ENCODE data around the gene UBALD1. TPM values are rescaled to one million over a fixed set of nuclear protein-coding genes. Genes with fewer than 3 reads are reported as not detected.

Gene UBALD1
- 26.5 TPM for polyA plus RNA-seq (2013, experiment 1 of 2)
- polyA plus RNA-seq (2013, experiment 2 of 2) = 25.7 TPM

- Histone ChIP-seq H3K79me1 (replicated peaks; ENCODE audit: low read length, poor library complexity, severe bottlenecking) (peaks cover 24% of the 10 kb centered on the region), H3K36me3 (ENCODE audit: control insufficient read depth in 1 of 2, insufficient read depth in 2 of 2, low read depth in 1 of 2, low read length in 2 of 2) (peaks cover 0 to 23% of the 10 kb centered on the region in 2 experiments), H3K4me3 (ENCODE audit: insufficient read depth in 1 of 2, low read depth in 1 of 2, low read length in 2 of 2) (peak within 1 kb of the TSS; percentile 95 to 97), H3K4me2 (ENCODE audit: low read length, poor library complexity, severe bottlenecking) (peak within 1 kb of the TSS; percentile 84), H2AFZ (ENCODE audit: low read depth, low read length) (peak within 1 kb of the TSS; percentile 89), H2AK5ac (ENCODE audit: low read length, severe bottlenecking) (peak within 1 kb of the TSS; percentile 40), H2BK120ac (ENCODE audit: low read depth, low read length) (peak within 1 kb of the TSS; percentile 90), H3K23ac (ENCODE audit: low read length in 2 of 2) (peak within 1 kb of the TSS in 1 of 2 experiments; percentile 98), H3K14ac (ENCODE audit: low read length in 2 of 2) (peak within 1 kb of the TSS; percentile 87 to 89), H2BK15ac (ENCODE audit: low read depth, poor library complexity, severe bottlenecking) (peak within 1 kb of the TSS; percentile 97), H3K4me1 (ENCODE audit: control insufficient read depth, insufficient read depth, low read depth, low read length) (peaks cover 57% of the 10 kb centered on the region), H3K18ac (ENCODE audit: low read depth in 1 of 2, low read length in 2 of 2) (peak within 1 kb of the TSS; percentile 94 to 96), H2BK5ac (ENCODE audit: low read depth, low read length, poor library complexity, severe bottlenecking) (peak within 1 kb of the TSS; percentile 89), H3K4ac (ENCODE audit: low read depth in 1 of 2, low read length in 2 of 2) (peak within 1 kb of the TSS; percentile 92 to 94), H3K9me3 (ENCODE audit: control insufficient read depth, low read length) (no peaks in the 10 kb centered on the region), H4K8ac (ENCODE audit: low read length) (peak within 1 kb of the TSS; percentile 97), H3K27me3 (ENCODE audit: control insufficient read depth in 1 of 2, insufficient read depth in 1 of 2, low read length in 2 of 2) (no peaks in the 10 kb centered on the region), H4K91ac (ENCODE audit: low read length) (peak within 1 kb of the TSS; percentile 96), H2BK12ac (ENCODE audit: low read length in 2 of 2) (peak within 1 kb of the TSS; percentile 93 to 98), H3K9ac (ENCODE audit: low read length) (peak within 1 kb of the TSS; percentile 89), H3K27ac (ENCODE audit: low read length, poor library complexity, severe bottlenecking) (peak within 1 kb of the TSS; percentile 76)
- peak; percentile 93 for DNase-seq
- 16% methylated on average over 100 of the region's 100 CpGs for WGBS
Observed at GRCh38 chr16:4614571-4615383, at the start of gene UBALD1. Gene UBALD1, minus strand, starts transcription at chr16:4614888. Its CDS starts 91 bp downstream, at chr16:4614797.

GRCh38 chr16:4663777-4664465 is 49.2 kb upstream of the UBALD1 start:
- Histone ChIP-seq H2BK15ac (ENCODE audit: low read depth, poor library complexity, severe bottlenecking) (no peak overlapping the region), H3K9me3 (ENCODE audit: control insufficient read depth, low read length) (no peaks in the 10 kb centered on the region)

GRCh38 chr16:4663465-4663776 is 48.7 kb upstream of the UBALD1 start:
- H2BK5ac ChIP-seq (ENCODE audit: low read depth, low read length, poor library complexity, severe bottlenecking) = no peak overlapping the region

More at GRCh38 chr16:4663777-4664465, 49.2 kb upstream of the UBALD1 start:
- H2BK5ac ChIP-seq (ENCODE audit: low read depth, low read length, poor library complexity, severe bottlenecking) = no peak overlapping the region
- H3K4me1 ChIP-seq (ENCODE audit: control insufficient read depth, insufficient read depth, low read depth, low read length) = peaks cover 24% of the 10 kb centered on the region
- H2AK5ac ChIP-seq (ENCODE audit: low read length, severe bottlenecking) = no peak overlapping the region
- H2BK120ac ChIP-seq (ENCODE audit: low read depth, low read length) = no peak overlapping the region
- no peak overlapping the region for H4K91ac ChIP-seq (ENCODE audit: low read length)
- H3K14ac ChIP-seq (ENCODE audit: low read length in 2 of 2) = no peak overlapping the region
- H3K9ac ChIP-seq (ENCODE audit: low read length) = no peak overlapping the region
- WGBS = 94% methylated on average over 25 of the region's 25 CpGs
- no peak for DNase-seq
- H3K4me2 ChIP-seq (ENCODE audit: low read length, poor library complexity, severe bottlenecking) = no peak overlapping the region
- H2BK12ac ChIP-seq (ENCODE audit: low read length in 2 of 2) = no peak overlapping the region
- H3K4me3 ChIP-seq (ENCODE audit: insufficient read depth in 1 of 2, low read depth in 1 of 2, low read length in 2 of 2) = no peak overlapping the region
- peaks cover 49% of the 10 kb centered on the region for H3K79me1 ChIP-seq (replicated peaks; ENCODE audit: low read length, poor library complexity, severe bottlenecking)
- no peak overlapping the region for H3K4ac ChIP-seq (ENCODE audit: low read depth in 1 of 2, low read length in 2 of 2)
- H3K36me3 ChIP-seq (ENCODE audit: control insufficient read depth in 1 of 2, insufficient read depth in 2 of 2, low read depth in 1 of 2, low read length in 2 of 2) = peaks cover 58 to 84% of the 10 kb centered on the region in 2 experiments
- H3K27ac ChIP-seq (ENCODE audit: low read length, poor library complexity, severe bottlenecking) = no peak overlapping the region
- H3K23ac ChIP-seq (ENCODE audit: low read length in 2 of 2) = no peak overlapping the region
- no peaks in the 10 kb centered on the region for H3K27me3 ChIP-seq (ENCODE audit: control insufficient read depth in 1 of 2, insufficient read depth in 1 of 2, low read length in 2 of 2)
- no peak overlapping the region for H3K18ac ChIP-seq (ENCODE audit: low read depth in 1 of 2, low read length in 2 of 2)
- no peak overlapping the region for H4K8ac ChIP-seq (ENCODE audit: low read length)
- H2AFZ ChIP-seq (ENCODE audit: low read depth, low read length) = no peak overlapping the region

GRCh38 chr16:4661661-4662060 is 47.0 kb upstream of the UBALD1 start:
- WGBS = 89% methylated on average over 11 of the region's 11 CpGs
- no peak for DNase-seq

More at GRCh38 chr16:4663465-4663776, 48.7 kb upstream of the UBALD1 start:
- Histone ChIP-seq H2BK120ac (ENCODE audit: low read depth, low read length) (no peak overlapping the region), H3K9me3 (ENCODE audit: control insufficient read depth, low read length) (no peaks in the 10 kb centered on the region), H2BK15ac (ENCODE audit: low read depth, poor library complexity, severe bottlenecking) (no peak overlapping the region), H2BK12ac (ENCODE audit: low read length in 2 of 2) (no peak overlapping the region), H3K27ac (ENCODE audit: low read length, poor library complexity, severe bottlenecking) (no peak overlapping the region), H4K8ac (ENCODE audit: low read length) (no peak overlapping the region), H3K27me3 (ENCODE audit: control insufficient read depth in 1 of 2, insufficient read depth in 1 of 2, low read length in 2 of 2) (no peaks in the 10 kb centered on the region), H2AFZ (ENCODE audit: low read depth, low read length) (no peak overlapping the region), H2AK5ac (ENCODE audit: low read length, severe bottlenecking) (no peak overlapping the region), H3K36me3 (ENCODE audit: control insufficient read depth in 1 of 2, insufficient read depth in 2 of 2, low read depth in 1 of 2, low read length in 2 of 2) (peaks cover 58 to 88% of the 10 kb centered on the region in 2 experiments), H3K9ac (ENCODE audit: low read length) (no peak overlapping the region), H4K91ac (ENCODE audit: low read length) (no peak overlapping the region), H3K14ac (ENCODE audit: low read length in 2 of 2) (no peak overlapping the region), H3K4me1 (ENCODE audit: control insufficient read depth, insufficient read depth, low read depth, low read length) (peaks cover 24% of the 10 kb centered on the region), H3K4me2 (ENCODE audit: low read length, poor library complexity, severe bottlenecking) (no peak overlapping the region), H3K4ac (ENCODE audit: low read depth in 1 of 2, low read length in 2 of 2) (no peak overlapping the region), H3K18ac (ENCODE audit: low read depth in 1 of 2, low read length in 2 of 2) (no peak overlapping the region), H3K4me3 (ENCODE audit: insufficient read depth in 1 of 2, low read depth in 1 of 2, low read length in 2 of 2) (no peak overlapping the region), H3K79me1 (replicated peaks; ENCODE audit: low read length, poor library complexity, severe bottlenecking) (peaks cover 53% of the 10 kb centered on the region), H3K23ac (ENCODE audit: low read length in 2 of 2) (no peak overlapping the region)
- no peak for DNase-seq
- 97% methylated on average over 5 of the region's 5 CpGs for whole genome bisulfite sequencing

More at GRCh38 chr16:4661661-4662060, 47.0 kb upstream of the UBALD1 start:
- no peak overlapping the region for H3K23ac ChIP-seq (ENCODE audit: low read length in 2 of 2)
- no peak overlapping the region for H3K27ac ChIP-seq (ENCODE audit: low read length, poor library complexity, severe bottlenecking)
- no peak overlapping the region for H2BK120ac ChIP-seq (ENCODE audit: low read depth, low read length)
- H2BK5ac ChIP-seq (ENCODE audit: low read depth, low read length, poor library complexity, severe bottlenecking) = no peak overlapping the region
- no peak overlapping the region for H4K91ac ChIP-seq (ENCODE audit: low read length)
- H2BK15ac ChIP-seq (ENCODE audit: low read depth, poor library complexity, severe bottlenecking) = no peak overlapping the region
- H3K9ac ChIP-seq (ENCODE audit: low read length) = no peak overlapping the region
- H3K4me1 ChIP-seq (ENCODE audit: control insufficient read depth, insufficient read depth, low read depth, low read length) = peaks cover 29% of the 10 kb centered on the region
- no peak overlapping the region for H3K4me3 ChIP-seq (ENCODE audit: insufficient read depth in 1 of 2, low read depth in 1 of 2, low read length in 2 of 2)
- H4K8ac ChIP-seq (ENCODE audit: low read length) = no peak overlapping the region
- H3K79me1 ChIP-seq (replicated peaks; ENCODE audit: low read length, poor library complexity, severe bottlenecking) = peaks cover 55% of the 10 kb centered on the region
- no peak overlapping the region for H3K4ac ChIP-seq (ENCODE audit: low read depth in 1 of 2, low read length in 2 of 2)
- peaks cover 51 to 90% of the 10 kb centered on the region in 2 experiments for H3K36me3 ChIP-seq (ENCODE audit: control insufficient read depth in 1 of 2, insufficient read depth in 2 of 2, low read depth in 1 of 2, low read length in 2 of 2)
- no peak overlapping the region for H3K14ac ChIP-seq (ENCODE audit: low read length in 2 of 2)
- H3K9me3 ChIP-seq (ENCODE audit: control insufficient read depth, low read length) = no peaks in the 10 kb centered on the region
- H2AK5ac ChIP-seq (ENCODE audit: low read length, severe bottlenecking) = no peak overlapping the region
- no peak overlapping the region for H2BK12ac ChIP-seq (ENCODE audit: low read length in 2 of 2)
- no peak overlapping the region for H2AFZ ChIP-seq (ENCODE audit: low read depth, low read length)
- no peak overlapping the region for H3K18ac ChIP-seq (ENCODE audit: low read depth in 1 of 2, low read length in 2 of 2)
- no peaks in the 10 kb centered on the region for H3K27me3 ChIP-seq (ENCODE audit: control insufficient read depth in 1 of 2, insufficient read depth in 1 of 2, low read length in 2 of 2)
- H3K4me2 ChIP-seq (ENCODE audit: low read length, poor library complexity, severe bottlenecking) = no peak overlapping the region
